ENCODE data around the gene NMRK2.

Gene NMRK2

GRCh38 chr19:3984908-3985642 is 52.2 kb downstream of the NMRK2 start, which contains the start of gene EEF2:
Gene EEF2 (minus strand): TSS chr19:3985463. CDS start chr19:3985380, 83 bp downstream.
- TF ChIP-seq CTCF (IDR thresholded peaks at IDR 0.05; ENCODE audit: low read depth, low read length, missing control alignments): no peak
- peak; percentile 59 for DNase-seq (ENCODE audit: extremely low read depth, low read depth)
- H3K4me3 ChIP-seq (replicated peaks; ENCODE audit: low read depth, low read length): peak within 1 kb of the TSS; percentile 100

GRCh38 chr19:3985643-3986259 is 52.9 kb downstream of the NMRK2 start:
- no peak for TF ChIP-seq CTCF (IDR thresholded peaks at IDR 0.05; ENCODE audit: low read depth, low read length, missing control alignments)
- H3K4me3 ChIP-seq (replicated peaks; ENCODE audit: low read depth, low read length): peak overlapping the region; percentile 100
- no peak for DNase-seq (ENCODE audit: extremely low read depth, low read depth)

GRCh38 chr19:3986260-3987041 is 53.6 kb downstream of the NMRK2 start:
- peak overlapping the region; percentile 100 for H3K4me3 ChIP-seq (replicated peaks; ENCODE audit: low read depth, low read length)
- peak; percentile 53 for DNase-seq (ENCODE audit: extremely low read depth, low read depth)
- TF ChIP-seq CTCF (IDR thresholded peaks at IDR 0.05; ENCODE audit: low read depth, low read length, missing control alignments): peak; percentile 49

GRCh38 chr19:3987619-3988371 is 54.9 kb downstream of the NMRK2 start:
- peak overlapping the region; percentile 24 for H3K4me3 ChIP-seq (replicated peaks; ENCODE audit: low read depth, low read length)
- TF ChIP-seq CTCF (IDR thresholded peaks at IDR 0.05; ENCODE audit: low read depth, low read length, missing control alignments): peak; percentile 88
- peak; percentile 48 for DNase-seq (ENCODE audit: extremely low read depth, low read depth)

GRCh38 chr19:3990815-3991117 is 57.9 kb downstream of the NMRK2 start:
- no peak overlapping the region for H3K4me3 ChIP-seq (replicated peaks; ENCODE audit: low read depth, low read length)
- TF ChIP-seq CTCF (IDR thresholded peaks at IDR 0.05; ENCODE audit: low read depth, low read length, missing control alignments): no peak
- no peak for DNase-seq (ENCODE audit: extremely low read depth, low read depth)

All from HFF-Myc (cell line).